Esophagus squamous epithelium (tissue), 5 donors: ENCODE measurements around the gene RPS19BP1. TPM values are rescaled to one million over a fixed set of nuclear protein-coding genes. Genes with fewer than 3 reads are reported as not detected.

Experiments used
- DNase-seq: peaks from one replicate; lab custom pipeline; 2025; lab: John Stamatoyannopoulos, UW
- H3K27ac ChIP-seq, 4 donors: fragments of 200-600 bp; sonication (generic); one replicate each; pipeline ENCODE4 v1.5.1; 2016 to 2019; ENCODE audit warnings: mild to moderate bottlenecking in 1 of 4
- H3K27me3 ChIP-seq, 4 donors: fragments of 200-600 bp; sonication (generic); 1 replicate in 3 of 4; 2 replicates in 1 of 4; pipeline versions ENCODE4 v1.5.1 to v1.6.0; 2017 to 2021; ENCODE audit warnings: antibody characterized with exemption in 1 of 4
- H3K36me3 ChIP-seq, 3 donors: fragments of 200-600 bp; sonication (generic); one replicate each; pipeline ENCODE4 v1.5.1; 2016 to 2019
- H3K4me1 ChIP-seq, 3 donors: fragments of 200-600 bp; sonication (generic); one replicate each; pipeline ENCODE4 v1.5.1; 2017 to 2019
- H3K4me3 ChIP-seq, 4 donors: fragments of 200-600 bp; sonication (generic); 1 replicate in 3 of 4; 2 replicates in 1 of 4; pipeline ENCODE4 v1.5.1; 2016 to 2019; ENCODE audit warnings: mild to moderate bottlenecking in 2 of 4, moderate library complexity in 1 of 4
- H3K9me3 ChIP-seq, 3 donors: fragments of 200-600 bp; sonication (generic); one replicate each; pipeline ENCODE4 v1.5.1; 2016 to 2019
- CTCF ChIP-seq, 6 experiments: fragments of 450-650 bp in 4 of 6; fragments of 200-600 bp in 2 of 6; sonication (generic) in 2 of 6; IDR thresholded peaks; one replicate each; pipeline ENCODE4 v1.5.1; 2016 to 2019; ENCODE audit warnings: antibody characterized with exemption in 6 of 6, mild to moderate bottlenecking in 4 of 6, moderate library complexity in 4 of 6
- POLR2A ChIP-seq, 4 donors: fragments of 450-650 bp; IDR thresholded peaks; one replicate each; pipeline ENCODE4 v1.6.1; 2017; ENCODE audit warnings: antibody characterized with exemption in 4 of 4, mild to moderate bottlenecking in 4 of 4, moderate library complexity in 3 of 4
- WGBS, 2 donors: methylation state at CpG; one replicate each; pipeline ENCODE4 v1.1.5; 2018; 5-methylcytosine and 5-hydroxymethylcytosine counted together
- intact Hi-C: fragments of 100-400 bp; cut with DNase I; formaldehyde crosslinking; loops from one replicate; pipeline ENCODE4 v1.15.0; 2022
- total RNA-seq, 4 donors: library from RNA; depleted of rRNA; stranded (reverse); fragments of >200 nt; gene quantifications; one replicate each; pipeline ENCODE4 v1.1.0, GENCODE V29; 2016
- donor health status: DM: yes; HTN: yes; CAD: no.

The RPS19BP1 gene
- total RNA-seq, 4 donors from 2014 or later, result 70.9 to 109 (median 88.1) TPM

- DNase-seq, result no peak
- TF ChIP-seq POLR2A (IDR thresholded peaks at IDR 0.05), result no peak
- H3K4me1 ChIP-seq, result no peaks in the 10 kb centered on the region
- no peaks in the 10 kb centered on the region for H3K9me3 ChIP-seq
- 70 to 80% methylated on average over 4 to 14 of the region's 21 CpGs for WGBS, 2 donors
- H3K4me3 ChIP-seq, result no peak overlapping the region
- H3K36me3 ChIP-seq, result no peaks in the 10 kb centered on the region
- intact Hi-C loops, result no loop called here
- peaks cover 0 to 52% (median 0%) of the 10 kb centered on the region in 4 donors for H3K27me3 ChIP-seq
- no peak overlapping the region for H3K27ac ChIP-seq
These were observed 44.8 kb upstream of the RPS19BP1 start for GRCh38 chr22:39577366-39577765.

DNA sequence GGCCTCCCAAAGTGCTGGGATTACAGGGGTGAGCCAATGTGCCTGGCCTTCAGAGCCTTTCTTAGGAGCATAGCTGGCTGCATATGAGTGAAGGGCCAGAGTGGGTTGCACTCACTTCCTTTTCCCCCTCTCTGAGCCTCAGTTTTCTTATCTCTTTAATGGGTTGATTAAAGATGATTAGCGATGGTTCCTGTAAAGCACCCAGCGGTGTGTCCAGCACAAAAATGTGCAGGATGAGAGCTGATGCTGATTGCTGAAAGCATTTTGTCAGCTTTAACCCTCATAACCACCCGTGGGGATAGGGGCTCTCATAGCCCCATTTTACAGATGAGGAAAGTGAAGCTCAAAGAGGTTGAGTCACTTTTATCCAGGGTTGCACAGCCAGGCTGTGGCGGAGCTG, 43.5 kb upstream of the RPS19BP1 start:
- WGBS, 2 donors, result 83 to 85% methylated on average over 4 of the region's 4 CpGs
- intact Hi-C loops, result no loop called here
- no peak for TF ChIP-seq POLR2A (IDR thresholded peaks at IDR 0.05)
- no peak for TF ChIP-seq CTCF (IDR thresholded peaks at IDR 0.05)
- no peak overlapping the region for H3K27ac ChIP-seq
- no peak for DNase-seq
- H3K9me3 ChIP-seq, result no peaks in the 10 kb centered on the region
- no peaks in the 10 kb centered on the region for H3K4me1 ChIP-seq
- no peaks in the 10 kb centered on the region for H3K36me3 ChIP-seq
- H3K4me3 ChIP-seq, result no peak overlapping the region
- H3K27me3 ChIP-seq, result peaks cover 0 to 55% (median 0%) of the 10 kb centered on the region in 4 donors

DNA sequence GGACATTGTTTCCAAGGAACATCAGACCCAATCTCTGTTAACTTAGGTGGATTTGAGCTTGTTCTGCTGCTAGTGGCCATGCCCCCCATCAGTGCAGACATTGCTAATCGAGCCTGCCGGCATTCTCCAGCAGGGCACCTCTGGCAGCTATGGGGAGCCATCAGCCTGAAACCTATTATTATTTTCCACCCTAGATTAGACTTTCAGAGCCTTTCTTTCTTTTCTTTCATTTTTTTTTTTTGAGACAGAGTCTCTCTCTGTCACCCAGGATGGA, 42.9 kb upstream of the RPS19BP1 start:
- Histone ChIP-seq H3K36me3 (no peaks in the 10 kb centered on the region), H3K4me3 (no peak overlapping the region), H3K27ac (no peak overlapping the region), H3K4me1 (no peaks in the 10 kb centered on the region), H3K9me3 (no peaks in the 10 kb centered on the region), H3K27me3 (peaks cover 0 to 53% (median 0%) of the 10 kb centered on the region in 4 donors)
- no peak for DNase-seq
- TF ChIP-seq POLR2A (IDR thresholded peaks at IDR 0.05) (no peak), CTCF (IDR thresholded peaks at IDR 0.05) (no peak)
- 83 to 100% methylated on average over 2 of the region's 2 CpGs for WGBS, 2 donors
- intact Hi-C loops, result no loop called here

DNA sequence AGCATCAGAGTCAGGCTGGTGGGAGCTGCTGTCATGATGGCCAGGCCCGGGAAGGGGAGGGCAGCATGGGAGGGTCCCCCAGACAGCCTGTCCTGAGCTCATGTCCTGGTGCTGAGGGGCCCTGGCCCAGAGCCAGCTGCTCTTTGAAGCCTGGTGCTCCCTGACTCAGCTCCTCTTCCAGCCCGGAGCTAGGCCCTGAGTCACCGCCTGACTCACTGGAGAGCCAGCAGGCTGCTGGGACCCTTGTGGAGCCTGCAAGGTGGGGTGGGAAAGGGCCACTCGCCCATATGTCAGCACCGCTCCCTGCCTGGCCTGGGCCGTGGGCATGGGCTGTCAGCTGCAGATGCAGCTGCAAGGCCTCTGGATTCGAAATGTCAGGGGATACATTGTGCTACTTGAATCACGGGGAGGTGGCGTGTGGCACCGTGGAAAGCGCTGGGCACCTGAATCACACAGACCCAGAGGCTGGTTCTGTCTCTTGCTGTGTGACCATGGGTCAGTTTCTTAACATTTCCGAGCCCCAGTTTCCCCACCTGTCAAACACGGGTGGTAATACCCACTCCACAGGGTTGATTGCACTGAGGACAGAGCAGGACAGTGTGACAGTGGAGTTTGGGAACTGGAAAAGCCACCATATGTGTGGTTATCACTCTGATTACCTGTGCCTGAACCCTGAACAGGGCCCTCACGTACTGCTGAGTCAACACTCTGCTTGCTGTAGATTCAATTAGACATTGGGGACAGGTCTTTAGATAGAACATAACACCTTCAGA, 42.4 kb upstream of the RPS19BP1 start:
- intact Hi-C loops, result no loop called here
- H3K27me3 ChIP-seq, result peaks cover 0 to 55% (median 0%) of the 10 kb centered on the region in 4 donors
- no peak overlapping the region for H3K4me3 ChIP-seq
- WGBS, 2 donors, result 63 to 80% methylated on average over 3 to 6 of the region's 14 CpGs
- H3K36me3 ChIP-seq, result no peaks in the 10 kb centered on the region
- no peaks in the 10 kb centered on the region for H3K4me1 ChIP-seq
- DNase-seq, result no peak
- no peak for TF ChIP-seq POLR2A (IDR thresholded peaks at IDR 0.05)
- TF ChIP-seq CTCF (IDR thresholded peaks at IDR 0.05), result no peak
- H3K27ac ChIP-seq, result no peak overlapping the region
- H3K9me3 ChIP-seq, result no peaks in the 10 kb centered on the region

- TF ChIP-seq POLR2A (IDR thresholded peaks at IDR 0.05), result no peak
- no peak for TF ChIP-seq CTCF (IDR thresholded peaks at IDR 0.05)
- no peak overlapping the region for H3K4me3 ChIP-seq
- peaks cover 0 to 9% (median 3%) of the 10 kb centered on the region in 3 donors for H3K4me1 ChIP-seq
- no peaks in the 10 kb centered on the region for H3K36me3 ChIP-seq
- no peak overlapping the region for H3K27ac ChIP-seq
- peaks cover 0 to 32% (median 0%) of the 10 kb centered on the region in 4 donors for H3K27me3 ChIP-seq
- no peak for DNase-seq
- intact Hi-C loops, result no loop called here
- 29 to 67% methylated on average over 1 of the region's 1 CpG for WGBS, 2 donors
- H3K9me3 ChIP-seq, result no peaks in the 10 kb centered on the region
These were observed 39.0 kb upstream of the RPS19BP1 start for GRCh38 chr22:39571538-39571937.
